Upper lobe of left lung (tissue), 4 donors: Measurements from ENCODE around the gene GMEB1.

Experiments used
- CTCF ChIP-seq, 6 experiments: fragments of 450-650 bp in 4 of 6; fragments of 200-600 bp in 2 of 6; sonication (generic) in 2 of 6; IDR thresholded peaks; one replicate each; pipeline ENCODE4 v1.5.1; 2016 to 2019; ENCODE audit warnings: antibody characterized with exemption in 6 of 6
- EP300 ChIP-seq, 4 donors: sonication (generic); formaldehyde crosslinking; IDR thresholded peaks; one replicate each; pipeline ENCODE4 v1.5.1; 2017; ENCODE audit warnings: antibody characterized with exemption in 4 of 4, control low read depth in 2 of 4
- POLR2AphosphoS5 ChIP-seq, 2 donors: sonication (generic); formaldehyde crosslinking; IDR thresholded peaks; one replicate each; pipeline ENCODE4 v1.5.1; 2017; ENCODE audit warnings: antibody characterized with exemption in 2 of 2

- TF ChIP-seq EP300 (IDR thresholded peaks at IDR 0.05) (no peak), POLR2AphosphoS5 (IDR thresholded peaks at IDR 0.05) (no peak), CTCF (IDR thresholded peaks at IDR 0.05) (no peak)
These were observed 90.7 kb downstream of the GMEB1 start for GRCh38 chr1:28759257-28759656.
